Fibroblast of lung (primary cell): ENCODE measurements around the gene S1PR5. TPM values are rescaled to one million over a fixed set of nuclear protein-coding genes. Genes with fewer than 3 reads are reported as not detected.

Source experiments
- DNase-seq, 2 donors: peaks; one replicate each; pipeline versions ENCODE4 v3.0.0 to v3.0.0-alpha.2; 2010; ENCODE audit warnings: low read depth in 2 of 2
- H2AFZ ChIP-seq: 2 replicates; pipeline ENCODE4 v1.5.1; 2012; ENCODE audit warnings: low read length, control low read depth, inconsistent platforms
- H3K27ac ChIP-seq: 2 replicates; pipeline ENCODE4 v1.5.1; 2011; ENCODE audit warnings: low read length, control low read depth; ENCODE audit not compliant: insufficient read depth
- H3K27me3 ChIP-seq: 2 replicates; pipeline ENCODE4 v1.5.1; 2011; ENCODE audit warnings: mild to moderate bottlenecking, low read length; ENCODE audit not compliant: control insufficient read depth, insufficient read depth
- H3K36me3 ChIP-seq: 2 replicates; pipeline ENCODE4 v1.5.1; 2011; ENCODE audit warnings: low read length; ENCODE audit not compliant: control insufficient read depth, insufficient read depth
- H3K4me1 ChIP-seq: 2 replicates; pipeline ENCODE4 v1.5.1; 2011; ENCODE audit warnings: low read length; ENCODE audit not compliant: control insufficient read depth, insufficient read depth; ENCODE audit errors: extremely low read depth
- H3K4me2 ChIP-seq: 2 replicates; pipeline ENCODE4 v1.5.1; 2011; ENCODE audit warnings: low read length, control low read depth; ENCODE audit not compliant: insufficient read depth; ENCODE audit errors: extremely low read depth
- H3K4me3 ChIP-seq, 4 experiments: fragments of 200-600 bp in 1 of 4; sonication (generic) in 1 of 4; replicated peaks in 1 of 4; 2 replicates each; pipeline ENCODE4 v1.5.1; 2011 to 2016; ENCODE audit warnings: low read length in 4 of 4, low read depth in 3 of 4, mild to moderate bottlenecking in 3 of 4, control low read depth in 2 of 4, inconsistent platforms in 1 of 4, mixed read lengths in 1 of 4; ENCODE audit not compliant: insufficient read depth in 1 of 4; ENCODE audit errors: control extremely low read depth in 1 of 4
- H3K79me2 ChIP-seq: 2 replicates; pipeline ENCODE4 v1.5.1; 2012; ENCODE audit warnings: mild to moderate bottlenecking, low read length, inconsistent platforms; ENCODE audit not compliant: control insufficient read depth, insufficient read depth
- H3K9ac ChIP-seq: 2 replicates; pipeline ENCODE4 v1.5.1; 2011; ENCODE audit warnings: mild to moderate bottlenecking, low read length, control low read depth; ENCODE audit not compliant: insufficient read depth
- H3K9me3 ChIP-seq: 2 replicates; pipeline ENCODE4 v1.5.1; 2012; ENCODE audit warnings: low read depth, low read length; ENCODE audit not compliant: control insufficient read depth, insufficient read depth
- H4K20me1 ChIP-seq: 2 replicates; pipeline ENCODE4 v1.5.1; 2011; ENCODE audit warnings: low read length; ENCODE audit not compliant: control insufficient read depth, insufficient read depth; ENCODE audit errors: extremely low read depth
- EZH2 ChIP-seq: IDR thresholded peaks from 2 replicates; pipeline ENCODE4 v1.5.1; 2012; ENCODE audit warnings: low read length, control low read depth, mild to moderate bottlenecking; ENCODE audit errors: missing control alignments
- polyA plus RNA-seq, 2 donors: library from polyadenylated mRNA; depleted of rRNA in 1 of 2; stranded (reverse) in 1 of 2; unstranded in 1 of 2; fragments of >200 nt; gene quantifications; 2 replicates each; pipeline ENCODE4 v1.2.1, GENCODE V29; 2011 to 2012; ENCODE audit warnings: missing spikeins in 1 of 2
- total RNA-seq: library from RNA; depleted of rRNA; stranded (reverse); fragments of >200 nt; gene quantifications from 2 replicates; pipeline ENCODE4 v1.2.1, GENCODE V29; 2014
- TF ChIP-seq, protein P1 (sequence below), 2 donors: IDR thresholded peaks in 1 of 2; conservative IDR thresholded peaks in 1 of 2; 1 replicate in 1 of 2; 2 replicates in 1 of 2; pipeline ENCODE4 v1.5.1; 2011 to 2012; ENCODE audit warnings: low read length in 2 of 2, control low read depth in 1 of 2, inconsistent platforms in 1 of 2, low read depth in 1 of 2, mild to moderate bottlenecking in 1 of 2

Gene S1PR5
- total and polyA plus RNA-seq, 2 donors (not counting 1 experiment from before 2014, with no cell fraction given) = 0.19 TPM; not detected in 1

DNA sequence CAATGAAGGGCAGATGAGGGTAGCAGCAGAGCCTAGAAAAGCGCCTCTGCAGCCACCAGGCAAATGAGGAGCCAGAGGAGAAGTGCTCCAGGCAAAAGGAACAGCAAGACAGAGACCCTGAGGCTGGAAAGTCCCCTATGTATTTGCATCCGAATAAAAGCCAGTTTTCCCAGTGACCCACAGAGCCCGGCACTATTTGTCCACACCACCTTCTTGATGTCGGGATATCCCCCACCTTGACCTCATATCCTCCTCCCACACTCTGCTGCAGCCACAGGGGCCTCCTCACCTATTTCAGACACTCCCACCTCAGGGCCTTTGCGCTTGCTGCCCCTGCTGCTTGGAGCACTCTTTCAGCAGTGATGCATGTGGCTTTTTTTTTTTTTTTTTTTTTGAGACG is 33.1 kb upstream of the S1PR5 start:
- Histone ChIP-seq H3K79me2 (no peaks in the 10 kb centered on the region), H3K27me3 (no peaks in the 10 kb centered on the region), H4K20me1 (no peaks in the 10 kb centered on the region), H3K9me3 (no peaks in the 10 kb centered on the region), H3K36me3 (peaks cover 30% of the 10 kb centered on the region), H2AFZ (no peak overlapping the region), H3K4me1 (no peaks in the 10 kb centered on the region), H3K4me2 (no peak overlapping the region), H3K27ac (no peak overlapping the region), H3K4me3 (no peak overlapping the region), H3K9ac (no peak overlapping the region)
- DNase-seq = no peak
- TF ChIP-seq EZH2 = no peak
- TF ChIP-seq, protein P1, sequence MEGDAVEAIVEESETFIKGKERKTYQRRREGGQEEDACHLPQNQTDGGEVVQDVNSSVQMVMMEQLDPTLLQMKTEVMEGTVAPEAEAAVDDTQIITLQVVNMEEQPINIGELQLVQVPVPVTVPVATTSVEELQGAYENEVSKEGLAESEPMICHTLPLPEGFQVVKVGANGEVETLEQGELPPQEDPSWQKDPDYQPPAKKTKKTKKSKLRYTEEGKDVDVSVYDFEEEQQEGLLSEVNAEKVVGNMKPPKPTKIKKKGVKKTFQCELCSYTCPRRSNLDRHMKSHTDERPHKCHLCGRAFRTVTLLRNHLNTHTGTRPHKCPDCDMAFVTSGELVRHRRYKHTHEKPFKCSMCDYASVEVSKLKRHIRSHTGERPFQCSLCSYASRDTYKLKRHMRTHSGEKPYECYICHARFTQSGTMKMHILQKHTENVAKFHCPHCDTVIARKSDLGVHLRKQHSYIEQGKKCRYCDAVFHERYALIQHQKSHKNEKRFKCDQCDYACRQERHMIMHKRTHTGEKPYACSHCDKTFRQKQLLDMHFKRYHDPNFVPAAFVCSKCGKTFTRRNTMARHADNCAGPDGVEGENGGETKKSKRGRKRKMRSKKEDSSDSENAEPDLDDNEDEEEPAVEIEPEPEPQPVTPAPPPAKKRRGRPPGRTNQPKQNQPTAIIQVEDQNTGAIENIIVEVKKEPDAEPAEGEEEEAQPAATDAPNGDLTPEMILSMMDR (conservative IDR thresholded peaks at IDR 0.05 in 1 of 2, IDR thresholded peaks at IDR 0.05 in 1 of 2; ENCODE audit: low read depth in 1 of 2, low read length in 2 of 2) = no peak

- no peak overlapping the region for H3K4me3 ChIP-seq
- DNase-seq = no peak
- H3K36me3 ChIP-seq = peaks cover 24% of the 10 kb centered on the region
- no peak overlapping the region for H3K27ac ChIP-seq
- H2AFZ ChIP-seq = no peak overlapping the region
- no peaks in the 10 kb centered on the region for H3K4me1 ChIP-seq
- H3K27me3 ChIP-seq = no peaks in the 10 kb centered on the region
- no peak for TF ChIP-seq EZH2
- H3K4me2 ChIP-seq = no peak overlapping the region
- no peaks in the 10 kb centered on the region for H3K9me3 ChIP-seq
- H3K79me2 ChIP-seq = peaks cover 3% of the 10 kb centered on the region
- H3K9ac ChIP-seq = no peak overlapping the region
- H4K20me1 ChIP-seq = no peaks in the 10 kb centered on the region
Observed at GRCh38 chr19:10549733-10550132, 32.5 kb upstream of the S1PR5 start.

DNA sequence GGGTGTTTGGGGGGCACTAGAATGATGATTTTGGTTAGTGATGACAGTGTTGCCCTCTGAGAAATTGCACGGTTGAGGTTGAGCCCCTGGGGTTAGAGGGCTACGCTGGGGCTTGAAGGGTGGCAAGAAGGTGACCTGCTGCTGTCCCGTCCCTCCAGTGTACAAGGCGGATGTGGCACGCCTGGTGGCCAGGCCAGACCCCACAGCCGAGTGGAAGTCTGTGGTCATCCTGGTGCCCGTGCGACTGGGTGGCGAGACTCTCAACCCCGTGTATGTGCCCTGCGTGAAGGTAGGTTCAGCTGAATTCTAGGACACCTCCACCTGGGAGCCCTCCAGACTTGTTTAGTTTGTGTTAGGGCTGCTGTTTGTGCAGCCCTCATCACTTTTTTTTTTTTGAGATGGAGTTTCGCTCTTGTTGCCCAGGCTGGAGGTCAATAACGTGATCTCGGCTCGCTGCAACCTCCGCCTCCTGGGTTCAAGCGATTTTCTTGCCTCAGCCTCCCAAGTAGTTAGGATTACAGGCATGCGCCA is 31.6 kb upstream of the S1PR5 start:
- no peak for TF ChIP-seq EZH2
- TF ChIP-seq, protein P1 (conservative IDR thresholded peaks at IDR 0.05 in 1 of 2, IDR thresholded peaks at IDR 0.05 in 1 of 2; ENCODE audit: low read depth in 1 of 2, low read length in 2 of 2) = no peak
- H4K20me1 ChIP-seq = no peaks in the 10 kb centered on the region
- no peak for DNase-seq
- H3K79me2 ChIP-seq = peaks cover 11% of the 10 kb centered on the region
- H3K27me3 ChIP-seq = no peaks in the 10 kb centered on the region
- no peak overlapping the region for H3K4me3 ChIP-seq
- no peak overlapping the region for H2AFZ ChIP-seq
- no peaks in the 10 kb centered on the region for H3K9me3 ChIP-seq
- H3K4me1 ChIP-seq = no peaks in the 10 kb centered on the region
- peaks cover 17% of the 10 kb centered on the region for H3K36me3 ChIP-seq
- no peak overlapping the region for H3K27ac ChIP-seq
- H3K4me2 ChIP-seq = no peak overlapping the region
- no peak overlapping the region for H3K9ac ChIP-seq
